GM12878 (cell line): Measurements from ENCODE around the gene MMP14. TPM values are rescaled to one million over a fixed set of nuclear protein-coding genes. Genes with fewer than 3 reads are reported as not detected.

Source experiments
- ATAC-seq: fragments of 200-7000 bp; cut with Tn5 transposase; 3 replicates; pipeline ENCODE4 v1.9.1; 2020; ENCODE audit warnings: mild to moderate bottlenecking, moderate library complexity
- BruUV-seq: library from RNA; stranded (reverse); fragments of 400-500 nt; replicated peaks from 2 replicates; lab custom pipeline; 2021; lab: Mats Ljungman, UMichigan
- CTCF ChIA-PET: fragments of 300-600 bp; sonication (Branson Sonifier 250); formaldehyde crosslinking; extraction: SDS; loops from one replicate; lab custom pipeline; 2021; ENCODE audit warnings: inconsistent platforms; lab: Yijun Ruan, JAX
- POLR2A ChIA-PET: fragments of 350-600 bp; formaldehyde crosslinking; extraction: SDS; loops from one replicate; lab custom pipeline; 2021; ENCODE audit warnings: inconsistent platforms; lab: Charles Lee
- RAD21 ChIA-PET: fragments of 300-600 bp; sonication (Branson Sonifier 250); formaldehyde crosslinking; loops from one replicate; lab custom pipeline; 2023; ENCODE audit warnings: antibody characterized with exemption; ENCODE audit not compliant: unreplicated experiment; lab: Charles Lee
- SMC1A ChIA-PET: fragments of 300-600 bp; sonication (Branson Sonifier 250); formaldehyde crosslinking; loops from one replicate; lab custom pipeline; 2023; ENCODE audit not compliant: unreplicated experiment, uncharacterized antibody; lab: Charles Lee
- DNase-seq: peaks from one replicate; pipeline ENCODE4 v3.0.0-alpha.2; 2011; ENCODE audit warnings: low read depth, low spot score
- FAIRE-seq: peaks from 3 replicates; lab custom pipeline; 2011; peaks lifted over from hg19 to GRCh38; lab: Jason Lieb, UNC
- H2AFZ ChIP-seq: 2 replicates; pipeline ENCODE4 v1.6.0; 2011; ENCODE audit warnings: low read depth, low read length, control low read depth; ENCODE audit not compliant: control insufficient read depth
- H3K27ac ChIP-seq: 2 replicates; pipeline ENCODE4 v1.5.1; 2011; ENCODE audit warnings: control low read depth; ENCODE audit not compliant: control insufficient read depth, insufficient read depth
- H3K27me3 ChIP-seq, 2 experiments: replicated peaks in 1 of 2; 2 replicates each; pipeline versions ENCODE4 v1.6.0 to v1.6.1; 2011; ENCODE audit warnings: low read length in 1 of 2; ENCODE audit not compliant: control insufficient read depth in 2 of 2, insufficient read depth in 2 of 2
- H3K36me3 ChIP-seq, 2 experiments: 2 replicates each; pipeline ENCODE4 v1.5.1; 2011; ENCODE audit warnings: low read length in 1 of 2; ENCODE audit not compliant: control insufficient read depth in 2 of 2, insufficient read depth in 2 of 2
- H3K4me1 ChIP-seq: 2 replicates; pipeline ENCODE4 v1.6.1; 2011; ENCODE audit warnings: mild to moderate bottlenecking, low read length, moderate library complexity, mixed read lengths; ENCODE audit not compliant: control insufficient read depth, insufficient read depth
- H3K4me2 ChIP-seq: 2 replicates; pipeline ENCODE4 v1.6.0; 2011; ENCODE audit warnings: control low read depth; ENCODE audit not compliant: control insufficient read depth, insufficient read depth
- H3K4me3 ChIP-seq: fragments of 200-600 bp; sonication (generic); 2 replicates; pipeline ENCODE4 v1.5.1; 2016
- H3K79me2 ChIP-seq: 2 replicates; pipeline ENCODE4 v1.6.0; 2011; ENCODE audit warnings: low read length; ENCODE audit not compliant: control insufficient read depth, insufficient read depth
- H3K9ac ChIP-seq: 2 replicates; pipeline ENCODE4 v1.8.0; 2011; ENCODE audit warnings: low read length, control low read depth, mixed read lengths; ENCODE audit not compliant: control insufficient read depth, insufficient read depth
- H3K9me3 ChIP-seq: replicated peaks from 3 replicates; pipeline ENCODE4 v1.5.1; 2011; ENCODE audit warnings: mild to moderate bottlenecking, low read length; ENCODE audit not compliant: control insufficient read depth, insufficient read depth
- H4K20me1 ChIP-seq: 2 replicates; pipeline ENCODE4 v1.6.0; 2011; ENCODE audit not compliant: control insufficient read depth, insufficient read depth
- E2F8 ChIP-seq: fragments of 450-650 bp; IDR thresholded peaks from 2 replicates; pipeline ENCODE4 v1.6.1; 2018; ENCODE audit warnings: mild to moderate bottlenecking, low read depth, moderate library complexity; ENCODE audit not compliant: partially characterized antibody
- EGR1 ChIP-seq, 2 experiments: IDR thresholded peaks; 1 replicate in 1 of 2; 2 replicates in 1 of 2; pipeline ENCODE4 v1.6.1; 2011 to 2012; ENCODE audit warnings: low read depth in 2 of 2, low read length in 2 of 2, borderline replicate concordance in 1 of 2, mild to moderate bottlenecking in 1 of 2, moderate library complexity in 1 of 2
- MEF2B ChIP-seq: fragments of 450-650 bp; IDR thresholded peaks from 2 replicates; pipeline ENCODE4 v1.6.1; 2018; ENCODE audit warnings: mild to moderate bottlenecking, moderate library complexity; ENCODE audit not compliant: partially characterized antibody, poor library complexity, severe bottlenecking
- POLR2A ChIP-seq: IDR thresholded peaks from 2 replicates; pipeline ENCODE4 v1.6.1; 2011; ENCODE audit warnings: low read depth, mild to moderate bottlenecking, low read length
- POLR2AphosphoS5 ChIP-seq: IDR thresholded peaks from 2 replicates; pipeline ENCODE4 v1.6.1; 2011; ENCODE audit warnings: mild to moderate bottlenecking, low read length, inconsistent platforms
- POU2F2 ChIP-seq: IDR thresholded peaks from 3 replicates; pipeline ENCODE4 v1.6.1; 2011; ENCODE audit warnings: low read depth, mild to moderate bottlenecking, low read length, borderline replicate concordance
- SRF ChIP-seq, 2 experiments: IDR thresholded peaks; 2 replicates each; pipeline ENCODE4 v1.6.1; 2011; ENCODE audit warnings: low read depth in 2 of 2, low read length in 2 of 2, mild to moderate bottlenecking in 1 of 2, moderate library complexity in 1 of 2
- TCF12 ChIP-seq: IDR thresholded peaks from 2 replicates; pipeline ENCODE4 v1.6.1; 2011; ENCODE audit warnings: low read depth, mild to moderate bottlenecking, low read length
- YY1 ChIP-seq: IDR thresholded peaks from 2 replicates; pipeline ENCODE4 v1.6.1; 2011; ENCODE audit warnings: low read depth, mild to moderate bottlenecking, low read length
- WGBS: methylation state at CpG from one replicate; pipeline ENCODE4 v1.1.6; 2016; ENCODE audit warnings: low lambda C conversion rate; ENCODE audit not compliant: insufficient replicate concordance, insufficient coverage; ENCODE audit errors: missing lambda C conversion rate; 5-methylcytosine and 5-hydroxymethylcytosine counted together
- in situ Hi-C: fragments of 300-500 bp; cut with MboI; formaldehyde crosslinking; loops from 9 replicates; pipeline ENCODE4 v1.14.3; 2018; ENCODE audit warnings: mixed read lengths
- intact Hi-C: fragments of 100-400 bp; cut with micrococcal nuclease; formaldehyde crosslinking; loops from one replicate; pipeline ENCODE4 v1.14.2; 2022; ENCODE audit not compliant: unreplicated experiment
- polyA plus RNA-seq, 11 experiments: library from polyadenylated mRNA; depleted of rRNA in 4 of 11; unstranded in 6 of 11; stranded (reverse) in 5 of 11; fragments of >200 nt; fragmentation: Nextera tagmentation in 4 of 11; fragmentation: Illumina TruSeq in 1 of 11; extraction: Ambion mirVana in 4 of 11; extraction: Trizol in 1 of 11; gene quantifications; 1 replicate in 1 of 11; 2 replicates in 10 of 11; pipeline versions ENCODE4 v1.2.1 to v1.2.3, GENCODE V29; 2011 to 2016; ENCODE audit warnings: inconsistent platforms in 2 of 11, missing spikeins in 2 of 11, low read depth in 1 of 11
- total RNA-seq, 4 experiments: library from RNA; depleted of rRNA in 3 of 4; stranded (reverse); fragments of >200 nt in 3 of 4; fragmentation: Illumina TruSeq in 1 of 4; extraction: Trizol in 1 of 4; gene quantifications; 2 replicates each; pipeline versions ENCODE4 v1.2.1 to v1.2.3, GENCODE V29; 2013 to 2021

Gene MMP14
- total and polyA plus RNA-seq, 10 of the 15 experiments (the other 5 are each of a cell fraction or from before 2014, with no cell fraction given) = 0.31 to 1.9 (median 0.70) TPM; not detected in 2

GRCh38 chr14:22803687-22803974 lies 32.8 kb upstream of the MMP14 start:
- Histone ChIP-seq H4K20me1 (no peaks in the 10 kb centered on the region), H3K4me1 (peaks cover 53% of the 10 kb centered on the region), H3K9me3 (no peaks in the 10 kb centered on the region), H3K4me2 (peak overlapping the region; percentile 93), H3K9ac (peak overlapping the region; percentile 72), H2AFZ (no peak overlapping the region), H3K79me2 (peaks cover 33% of the 10 kb centered on the region), H3K4me3 (peak overlapping the region; percentile 61), H3K27ac (peak overlapping the region; percentile 98), H3K27me3 (no peaks in the 10 kb centered on the region), H3K36me3 (peaks cover 0 to 2% of the 10 kb centered on the region in 2 experiments; a peak in 2 of 4 replicates)
- TSS peak; percentile 97 for BruUV-seq
- FAIRE-seq (no peak), ATAC-seq (peak; percentile 74), DNase-seq (no peak)
- ChIA-PET RAD21 (interaction anchor here (0.8 to 14.2 kb wide), 8 partner anchors 8 to 58 kb away, joined by 3 to 219 read pairs (median 4); partner anchors contain the start of gene SLC7A7), SMC1A (interaction anchor here (1.2 to 20.3 kb wide), 6 partner anchors 6 to 233 kb away, joined by 4 to 395 read pairs (median 27); partner anchors contain the start of genes OXA1L and SLC7A7), POLR2A (interaction anchor here (0.5 to 17.5 kb wide), 5 partner anchors 10 to 157 kb away, joined by 3 to 245 read pairs (median 11); partner anchors contain the start of gene SLC7A7), CTCF (interaction anchor here (0.8 to 5.8 kb wide), 9 partner anchors 8 to 126 kb away, joined by 3 to 29 read pairs (median 4); no protein-coding TSS in a partner anchor)
- TF ChIP-seq MEF2B (peak; percentile 6), E2F8 (no peak), TCF12 (0 out of 2 replicates have a peak, but pooled peaks have one; percentile 42), POU2F2 (0 out of 3 replicates have a peak, but pooled peaks have one; percentile 4), POLR2AphosphoS5 (peak; percentile 49; the same call in 1 of the 2 replicates), SRF (IDR thresholded peaks at IDR 0.05; ENCODE audit: low read depth in 2 of 2, low read length in 2 of 2) (no peak), YY1 (0 out of 2 replicates have a peak, but pooled peaks have one; percentile 30), POLR2A (peak; percentile 52; the same call in 1 of the 2 replicates), EGR1 (IDR thresholded peaks at IDR 0.05; ENCODE audit: borderline replicate concordance in 1 of 2, low read depth in 2 of 2, low read length in 2 of 2) (no peak)
- 1% methylated on average over 3 of the region's 3 CpGs for WGBS
- intact Hi-C loops (no loop called here), in situ Hi-C loops (no loop called here)
